GM12875 (cell line): Measurements from ENCODE around the gene MGMT.

Experiments
- H3K4me3 ChIP-seq: one replicate; pipeline ENCODE4 v1.5.1; 2011; ENCODE audit warnings: low read depth, low read length, control low read depth
- CTCF ChIP-seq: IDR thresholded peaks from 2 replicates; pipeline ENCODE4 v1.5.1; 2011; ENCODE audit warnings: low read depth, mild to moderate bottlenecking, control low read depth, inconsistent platforms, low read length, moderate library complexity, borderline replicate concordance; ENCODE audit not compliant: insufficient read depth

The MGMT gene

GRCh38 chr10:129756912-129757901 is 290.2 kb downstream of the MGMT start:
- no peak overlapping the region for H3K4me3 ChIP-seq
- TF ChIP-seq CTCF: no peak

- H3K4me3 ChIP-seq: no peak overlapping the region
- no peak for TF ChIP-seq CTCF
These were observed 291.4 kb downstream of the MGMT start for GRCh38 chr10:129758207-129759021.

GRCh38 chr10:129759214-129760002 is 292.4 kb downstream of the MGMT start:
- TF ChIP-seq CTCF: no peak
- no peak overlapping the region for H3K4me3 ChIP-seq

- no peak overlapping the region for H3K4me3 ChIP-seq
- no peak for TF ChIP-seq CTCF
These were observed 292.9 kb downstream of the MGMT start for GRCh38 chr10:129760003-129760315.

- no peak for TF ChIP-seq CTCF
- H3K4me3 ChIP-seq: no peak overlapping the region
These were observed 293.4 kb downstream of the MGMT start for GRCh38 chr10:129760416-129760815.

GRCh38 chr10:129761197-129761972 is 294.3 kb downstream of the MGMT start:
- no peak for TF ChIP-seq CTCF
- H3K4me3 ChIP-seq: no peak overlapping the region
